SK-N-SH treated with all-trans-retinoic acid at 6 μM for 48 hours (cell line): ENCODE results near the gene MELK.

Experiments
- ESRRG ChIP-seq: fragments of 250-450 bp; sonication (Bioruptor Pico); IDR thresholded peaks from 2 replicates; pipeline ENCODE4 v1.6.1; 2021; ENCODE audit warnings: mild to moderate bottlenecking
- PATZ1 ChIP-seq: fragments of 250-450 bp; sonication (Bioruptor Pico); IDR thresholded peaks from 2 replicates; pipeline ENCODE4 v1.8.0; 2020; ENCODE audit warnings: mild to moderate bottlenecking, moderate library complexity, borderline replicate concordance
- SNAI2 ChIP-seq: fragments of 250-450 bp; sonication (Bioruptor Pico); IDR thresholded peaks from 2 replicates; pipeline ENCODE4 v1.5.0; 2020; ENCODE audit warnings: mild to moderate bottlenecking, moderate library complexity
- TOX ChIP-seq: fragments of 250-450 bp; sonication (Bioruptor Pico); IDR thresholded peaks from 2 replicates; pipeline ENCODE4 v1.8.0; 2021; ENCODE audit warnings: mild to moderate bottlenecking, moderate library complexity, borderline replicate concordance
- ZFP3 ChIP-seq: fragments of 250-450 bp; sonication (Bioruptor Pico); IDR thresholded peaks from 2 replicates; pipeline ENCODE4 v1.5.0; 2020; ENCODE audit warnings: mild to moderate bottlenecking, moderate library complexity
- ZFP30 ChIP-seq: fragments of 450-650 bp; formaldehyde crosslinking; IDR thresholded peaks from 2 replicates; pipeline ENCODE4 v1.5.0; 2022; ENCODE audit warnings: mild to moderate bottlenecking, moderate library complexity
- TF ChIP-seq, protein P1 (sequence below): fragments of 250-450 bp; sonication (Bioruptor Pico); IDR thresholded peaks from 2 replicates; pipeline ENCODE4 v1.5.1; 2020; ENCODE audit warnings: low read depth, mild to moderate bottlenecking, moderate library complexity
- TF ChIP-seq, protein P2 (sequence below): fragments of 250-450 bp; sonication (Bioruptor Pico); IDR thresholded peaks from 2 replicates; pipeline ENCODE4 v1.8.0; 2021; ENCODE audit warnings: low read depth, mild to moderate bottlenecking, moderate library complexity, borderline replicate concordance

DNA sequence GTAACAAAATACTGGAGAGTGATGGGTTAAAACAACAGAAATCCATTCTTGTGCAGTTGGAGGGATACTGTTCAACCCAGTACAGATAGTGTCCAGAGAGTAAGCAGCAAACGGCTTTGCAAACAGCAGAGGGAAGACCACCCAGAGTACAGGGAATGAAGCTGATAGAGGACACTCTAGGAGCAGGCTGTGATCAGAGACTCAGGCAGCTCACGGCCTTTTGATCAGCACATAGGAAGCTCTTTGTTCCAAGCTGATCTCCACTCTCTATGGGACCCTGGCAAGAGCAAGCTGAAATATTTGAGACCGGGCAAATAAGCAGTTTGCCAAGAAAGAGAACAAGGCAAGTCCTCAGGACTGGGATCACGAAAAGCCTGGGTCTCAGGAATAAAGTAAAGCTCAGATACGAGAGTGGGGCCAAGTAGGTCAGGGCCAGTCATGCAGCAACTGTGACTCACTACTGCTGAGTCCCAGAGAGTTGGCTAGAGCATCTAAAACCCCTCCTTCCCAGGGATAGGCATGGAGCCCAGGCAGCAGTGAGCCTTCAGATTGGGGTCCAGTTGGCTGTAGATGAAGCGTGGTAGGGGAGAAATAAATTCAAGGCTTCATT, 52.4 kb downstream of the MELK start:
- TF ChIP-seq PATZ1 (CRISPR knock-in tag): no peak
- TF ChIP-seq ZFP30: no peak
- TF ChIP-seq TOX (CRISPR knock-in tag): no peak
- TF ChIP-seq SNAI2 (CRISPR knock-in tag): no peak
- TF ChIP-seq ZFP3 (CRISPR knock-in tag): no peak
- TF ChIP-seq, protein P1, sequence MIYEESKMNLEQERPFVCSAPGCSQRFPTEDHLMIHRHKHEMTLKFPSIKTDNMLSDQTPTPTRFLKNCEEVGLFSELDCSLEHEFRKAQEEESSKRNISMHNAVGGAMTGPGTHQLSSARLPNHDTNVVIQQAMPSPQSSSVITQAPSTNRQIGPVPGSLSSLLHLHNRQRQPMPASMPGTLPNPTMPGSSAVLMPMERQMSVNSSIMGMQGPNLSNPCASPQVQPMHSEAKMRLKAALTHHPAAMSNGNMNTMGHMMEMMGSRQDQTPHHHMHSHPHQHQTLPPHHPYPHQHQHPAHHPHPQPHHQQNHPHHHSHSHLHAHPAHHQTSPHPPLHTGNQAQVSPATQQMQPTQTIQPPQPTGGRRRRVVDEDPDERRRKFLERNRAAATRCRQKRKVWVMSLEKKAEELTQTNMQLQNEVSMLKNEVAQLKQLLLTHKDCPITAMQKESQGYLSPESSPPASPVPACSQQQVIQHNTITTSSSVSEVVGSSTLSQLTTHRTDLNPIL (CRISPR knock-in tag): no peak
- TF ChIP-seq, protein P2, sequence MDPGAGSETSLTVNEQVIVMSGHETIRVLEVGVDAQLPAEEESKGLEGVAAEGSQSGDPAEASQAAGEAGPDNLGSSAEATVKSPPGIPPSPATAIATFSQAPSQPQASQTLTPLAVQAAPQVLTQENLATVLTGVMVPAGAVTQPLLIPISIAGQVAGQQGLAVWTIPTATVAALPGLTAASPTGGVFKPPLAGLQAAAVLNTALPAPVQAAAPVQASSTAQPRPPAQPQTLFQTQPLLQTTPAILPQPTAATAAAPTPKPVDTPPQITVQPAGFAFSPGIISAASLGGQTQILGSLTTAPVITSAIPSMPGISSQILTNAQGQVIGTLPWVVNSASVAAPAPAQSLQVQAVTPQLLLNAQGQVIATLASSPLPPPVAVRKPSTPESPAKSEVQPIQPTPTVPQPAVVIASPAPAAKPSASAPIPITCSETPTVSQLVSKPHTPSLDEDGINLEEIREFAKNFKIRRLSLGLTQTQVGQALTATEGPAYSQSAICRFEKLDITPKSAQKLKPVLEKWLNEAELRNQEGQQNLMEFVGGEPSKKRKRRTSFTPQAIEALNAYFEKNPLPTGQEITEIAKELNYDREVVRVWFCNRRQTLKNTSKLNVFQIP (CRISPR knock-in tag): no peak
- no peak for TF ChIP-seq ESRRG (CRISPR knock-in tag)
